ENCODE results near the gene SLC44A4. TPM values are rescaled to one million over a fixed set of nuclear protein-coding genes. Genes with fewer than 3 reads are reported as not detected.
"Not testable (repeated sequence)": the region's sequence is repeated elsewhere in the genome, so short reads cannot be mapped to it uniquely, and the experiment has no call there.

SLC44A4 gene
- polyA plus RNA-seq, 1 experiment: 0.07 TPM

DNA sequence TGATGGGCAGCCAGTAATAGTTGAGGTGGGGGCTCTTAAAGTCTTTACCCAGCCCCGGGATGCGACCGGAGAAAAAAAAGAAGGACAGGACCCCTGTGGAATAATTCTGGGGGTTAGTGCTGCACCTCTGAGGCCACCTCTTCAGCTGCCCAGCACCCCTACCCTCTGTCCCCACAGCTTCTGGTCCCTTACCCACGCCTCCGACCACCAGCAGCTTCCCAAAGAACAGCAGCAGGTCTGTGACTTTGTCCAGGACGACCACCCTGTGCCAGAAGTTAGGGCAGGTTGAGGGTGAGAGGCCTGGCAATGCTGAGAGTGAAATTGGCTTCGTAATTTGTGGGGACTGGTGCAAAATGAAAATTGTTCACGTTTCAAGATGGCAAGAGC, 14.0 kb downstream of the SLC44A4 start:
- POLR2A ChIA-PET: no interaction called here
- TF ChIP-seq CTCF (IDR thresholded peaks at IDR 0.05; ENCODE audit: insufficient read depth, low read depth, low read length): no peak
- no peak for DNase-seq (ENCODE audit: low read depth)
- CTCF ChIA-PET: interaction anchor here (1.0 to 2.6 kb wide), 2 partner anchors 24 to 88 kb away, joined by 4 to 6 read pairs; no protein-coding TSS in a partner anchor
- Histone ChIP-seq H3K36me3 (ENCODE audit: control insufficient read depth, insufficient read depth, low read length) (peaks cover 4% of the 10 kb centered on the region), H3K4me3 (ENCODE audit: low read depth, low read length) (no peak overlapping the region), H3K27me3 (ENCODE audit: control insufficient read depth, insufficient read depth, low read length) (no peaks in the 10 kb centered on the region)

DNA sequence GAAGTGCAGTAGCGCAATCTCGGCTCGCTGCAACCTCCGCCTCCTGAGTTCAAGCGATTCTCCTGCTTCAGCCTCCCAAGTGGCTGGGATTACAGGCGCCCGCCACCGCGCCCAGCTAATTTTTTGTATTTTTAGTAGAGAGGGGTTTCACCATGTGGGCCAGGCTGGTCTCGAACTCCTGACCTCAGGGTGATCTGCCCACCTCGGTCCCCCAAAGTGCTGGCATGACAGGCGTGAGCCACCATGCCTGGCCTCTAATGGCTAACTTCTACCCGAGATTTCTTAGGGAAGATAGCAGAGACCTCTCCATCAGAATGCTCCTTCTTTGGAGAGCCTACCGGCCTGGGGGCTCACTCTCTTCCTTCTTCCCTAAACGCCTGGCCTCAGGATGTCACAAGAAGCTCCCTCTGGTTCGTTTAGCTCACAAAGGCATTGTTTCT, 14.7 kb downstream of the SLC44A4 start:
- H3K36me3 ChIP-seq (ENCODE audit: control insufficient read depth, insufficient read depth, low read length); H3K27me3 ChIP-seq (ENCODE audit: control insufficient read depth, insufficient read depth, low read length); POLR2A ChIA-PET; DNase-seq (ENCODE audit: low read depth): not testable (repeated sequence)
- H3K4me3 ChIP-seq (ENCODE audit: low read depth, low read length): peak overlapping the region; percentile 66
- CTCF ChIA-PET: interaction anchor here (0.7 to 2.6 kb wide), 4 partner anchors 87 to 150 kb away, joined by 3 to 6 read pairs (median 5); no protein-coding TSS in a partner anchor

DNA sequence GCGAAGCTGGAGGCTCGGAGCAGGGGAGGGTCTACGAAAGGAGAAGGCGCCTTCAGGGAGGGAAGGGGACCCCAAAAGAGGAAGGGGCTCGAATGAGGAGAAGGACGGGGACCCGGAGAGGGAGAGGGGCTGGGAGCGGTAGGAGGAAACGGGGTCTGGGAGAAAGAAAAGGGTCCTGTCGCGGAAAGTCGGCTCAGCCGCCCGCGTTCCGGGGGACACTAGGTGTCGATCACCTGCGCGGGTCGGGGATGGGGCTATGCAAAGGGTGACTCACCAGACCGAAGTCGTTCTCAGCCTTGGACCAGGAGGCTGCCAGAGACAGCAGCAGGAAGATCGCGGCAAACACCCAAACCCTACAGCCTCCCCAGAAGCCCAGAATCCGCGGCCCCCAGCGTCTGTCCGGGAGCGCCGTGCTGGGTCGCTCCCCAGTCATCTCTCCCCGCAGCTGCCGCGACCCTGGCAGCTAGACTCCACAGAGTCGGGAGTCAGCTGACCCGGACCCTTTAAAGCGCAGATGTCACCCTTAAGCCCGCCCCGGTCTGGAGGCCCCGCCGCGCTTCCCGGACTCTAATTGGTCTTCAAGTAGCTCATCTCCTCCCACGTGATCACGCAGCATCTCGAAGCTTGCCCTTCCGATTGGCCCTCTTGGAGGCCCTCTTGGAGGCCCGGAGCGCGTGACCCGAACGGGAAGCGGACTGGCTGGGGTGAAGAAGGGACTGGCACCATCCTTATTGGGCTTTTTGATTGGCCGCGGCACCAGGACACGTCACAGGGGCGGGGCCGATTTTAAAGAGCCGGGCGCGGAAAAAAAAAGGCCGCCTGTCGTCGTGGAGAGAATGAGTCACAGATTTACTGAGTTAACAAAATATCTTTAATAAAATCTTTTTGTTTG, 16.2 kb downstream of the SLC44A4 start, which contains the start of gene NEU1:
TSS of gene NEU1 (minus strand) at position 478 of the 892 bp plus-strand sequence. CDS start at position 433, 45 bp downstream.
- CTCF ChIA-PET: interaction anchor here (0.8 to 1.9 kb wide), 4 partner anchors 87 to 196 kb away, joined by 3 to 6 read pairs (median 3); no protein-coding TSS in a partner anchor
- H3K4me3 ChIP-seq (ENCODE audit: low read depth, low read length): peak within 1 kb of the TSS; percentile 82
- POLR2A ChIA-PET: interaction anchor here (0.5 to 1.0 kb wide), 4 partner anchors 13 to 328 kb away, joined by 3 to 4 read pairs (median 3); partner anchors contain the start of gene GPANK1

DNA sequence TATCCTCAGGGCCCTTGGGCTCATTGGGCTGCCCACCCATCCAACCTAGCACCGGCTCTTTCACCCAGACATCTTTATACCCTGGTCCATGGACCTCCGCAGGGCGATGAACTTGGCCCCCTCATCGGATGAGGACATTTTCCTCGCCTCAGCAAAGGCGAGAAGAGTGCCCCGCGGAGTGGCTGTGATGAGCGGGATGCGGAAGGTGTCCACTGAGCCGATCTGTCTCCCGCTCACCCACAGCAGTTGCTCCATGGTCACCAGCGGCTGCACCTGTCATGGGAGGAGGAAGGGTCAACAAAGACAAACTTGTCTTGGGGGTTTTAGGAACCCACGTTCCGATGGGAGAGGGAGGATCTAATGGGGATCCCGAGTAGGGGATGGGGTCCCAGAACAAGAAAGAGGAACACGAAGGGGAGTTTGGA, 16.9 kb downstream of the SLC44A4 start:
- ChIA-PET POLR2A (no interaction called here), CTCF (no interaction called here)
- no peak for TF ChIP-seq CTCF (IDR thresholded peaks at IDR 0.05; ENCODE audit: insufficient read depth, low read depth, low read length)
- H3K4me3 ChIP-seq (ENCODE audit: low read depth, low read length): peak overlapping the region; percentile 82
- peaks cover 9% of the 10 kb centered on the region for H3K36me3 ChIP-seq (ENCODE audit: control insufficient read depth, insufficient read depth, low read length)
- DNase-seq (ENCODE audit: low read depth): no peak
- no peaks in the 10 kb centered on the region for H3K27me3 ChIP-seq (ENCODE audit: control insufficient read depth, insufficient read depth, low read length)

More for the DNA sequence above, 16.2 kb downstream of the SLC44A4 start, which contains the start of gene NEU1:
- peak; percentile 99 for DNase-seq (ENCODE audit: low read depth)
- peaks cover 9% of the 10 kb centered on the region for H3K36me3 ChIP-seq (ENCODE audit: control insufficient read depth, insufficient read depth, low read length)
- H3K27me3 ChIP-seq (ENCODE audit: control insufficient read depth, insufficient read depth, low read length): no peaks in the 10 kb centered on the region
- no peak for TF ChIP-seq CTCF (IDR thresholded peaks at IDR 0.05; ENCODE audit: insufficient read depth, low read depth, low read length)

DNA sequence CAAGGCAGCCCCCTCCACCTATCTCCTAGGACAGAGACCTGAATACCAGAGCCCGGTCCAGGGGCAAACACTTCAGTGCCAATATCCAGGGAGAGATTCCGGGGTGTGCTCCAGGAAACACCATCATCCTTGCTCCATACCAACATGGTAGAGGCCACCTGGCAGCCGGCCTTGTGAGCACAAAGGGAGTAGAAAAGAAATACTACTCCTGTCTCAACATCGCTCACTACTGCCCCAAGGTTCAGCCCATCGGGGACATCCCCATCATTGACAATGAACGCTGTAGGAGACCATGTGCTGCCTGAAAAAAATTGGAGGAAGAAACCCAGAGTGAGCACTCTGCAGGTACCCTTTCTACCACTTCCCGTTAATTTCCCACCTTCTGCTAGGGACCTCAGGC, 17.6 kb downstream of the SLC44A4 start:
- Histone ChIP-seq H3K36me3 (ENCODE audit: control insufficient read depth, insufficient read depth, low read length) (peaks cover 9% of the 10 kb centered on the region), H3K4me3 (ENCODE audit: low read depth, low read length) (no peak overlapping the region), H3K27me3 (ENCODE audit: control insufficient read depth, insufficient read depth, low read length) (no peaks in the 10 kb centered on the region)
- POLR2A ChIA-PET: no interaction called here
- CTCF ChIA-PET: no interaction called here
- DNase-seq (ENCODE audit: low read depth): no peak
- no peak for TF ChIP-seq CTCF (IDR thresholded peaks at IDR 0.05; ENCODE audit: insufficient read depth, low read depth, low read length)

Measured in BJ (cell line).